Spleen (tissue), 11 donors: ENCODE data around the gene TMED6. TPM values are rescaled to one million over a fixed set of nuclear protein-coding genes. Genes with fewer than 3 reads are reported as not detected.

Source experiments
- DNase-seq: peaks from one replicate; pipeline ENCODE4 v3.0.0-alpha.2; 2020
- H3K27ac ChIP-seq, 8 donors: fragments of 200-600 bp; sonication (generic) in 7 of 8; 1 replicate in 4 of 8; 2 replicates in 4 of 8; pipeline versions ENCODE4 v1.5.0 to v1.8.0; 2016 to 2021; ENCODE audit warnings: inconsistent platforms in 4 of 8, mild to moderate bottlenecking in 4 of 8, moderate library complexity in 1 of 8
- H3K27me3 ChIP-seq, 7 donors: fragments of 200-600 bp; sonication (generic) in 6 of 7; replicated peaks in 1 of 7; 1 replicate in 4 of 7; 2 replicates in 3 of 7; pipeline versions ENCODE4 v1.5.0 to v1.8.0; 2016 to 2021; ENCODE audit warnings: inconsistent platforms in 3 of 7, mild to moderate bottlenecking in 1 of 7
- H3K36me3 ChIP-seq, 6 donors: fragments of 200-600 bp; sonication (generic) in 5 of 6; 1 replicate in 4 of 6; 2 replicates in 2 of 6; pipeline versions ENCODE4 v1.5.0 to v1.8.0; 2016 to 2021; ENCODE audit warnings: inconsistent platforms in 2 of 6
- H3K4me1 ChIP-seq, 6 donors: fragments of 200-600 bp; sonication (generic) in 5 of 6; 1 replicate in 3 of 6; 2 replicates in 3 of 6; pipeline versions ENCODE4 v1.5.0 to v1.8.0; 2016 to 2021; ENCODE audit warnings: inconsistent platforms in 3 of 6
- H3K4me3 ChIP-seq, 8 donors: fragments of 200-600 bp; sonication (generic) in 7 of 8; 1 replicate in 4 of 8; 2 replicates in 4 of 8; pipeline versions ENCODE4 v1.5.0 to v1.8.0; 2016 to 2021; ENCODE audit warnings: inconsistent platforms in 4 of 8, mild to moderate bottlenecking in 4 of 8, moderate library complexity in 2 of 8
- H3K9me3 ChIP-seq, 8 donors: fragments of 200-600 bp; sonication (generic) in 7 of 8; 1 replicate in 4 of 8; 2 replicates in 4 of 8; pipeline versions ENCODE4 v1.5.0 to v1.8.0; 2016 to 2021; ENCODE audit warnings: inconsistent platforms in 4 of 8
- CTCF ChIP-seq, 11 experiments: fragments of 200-600 bp in 7 of 11; fragments of 450-650 bp in 4 of 11; sonication (generic) in 4 of 11; IDR thresholded peaks in 8 of 11; conservative IDR thresholded peaks in 3 of 11; 1 replicate in 7 of 11; 2 replicates in 4 of 11; pipeline versions ENCODE4 v1.4.0 to v1.8.0; 2016 to 2021; ENCODE audit warnings: antibody characterized with exemption in 11 of 11, inconsistent platforms in 4 of 11, mild to moderate bottlenecking in 1 of 11
- POLR2A ChIP-seq, 3 donors: fragments of 450-650 bp; IDR thresholded peaks; one replicate each; pipeline ENCODE4 v1.5.1; 2017; ENCODE audit warnings: antibody characterized with exemption in 3 of 3, mild to moderate bottlenecking in 1 of 3
- POLR2AphosphoS5 ChIP-seq, 3 donors: sonication (generic); formaldehyde crosslinking; IDR thresholded peaks; one replicate each; pipeline ENCODE4 v1.5.1; 2017; ENCODE audit warnings: antibody characterized with exemption in 3 of 3
- WGBS, 5 donors: extraction: QIAGEN DNeasy Blood & Tissue Kit in 3 of 5; methylation state at CpG; one replicate each; pipeline versions ENCODE4 v1.1.5 to v1.1.7; 2013 to 2018; 5-methylcytosine and 5-hydroxymethylcytosine counted together
- intact Hi-C: fragments of 100-400 bp; cut with DNase I; formaldehyde crosslinking; loops from one replicate; pipeline ENCODE4 v1.15.0; 2023; ENCODE audit warnings: low total_unique reads
- polyA plus RNA-seq, 3 donors: library from polyadenylated mRNA; stranded (reverse); fragments of 200-250 nt; gene quantifications; one replicate each; pipeline ENCODE4 v1.2.1, GENCODE V29; 2013
- total RNA-seq, 7 donors: library from RNA; depleted of rRNA in 3 of 7; stranded (reverse); fragments of >200 nt in 3 of 7; fragmentation: NEBNext Ultra II Directional in 4 of 7; extraction: Animal tissue kit (Norgen Biotek cat#: 25700) in 4 of 7; gene quantifications; one replicate each; pipeline versions ENCODE4 v1.1.0 to v1.2.1, GENCODE V29; 2016 to 2021
- donor health status: healthy with polysubstance abuse.
- donor health status: DM: no; HTN: no; CAD: no; lungs with moderate emphysema.
- donor health status: DM: no; HTN: no; CAD: no.
- donor health status: Bipolar disorder and iron deficiency.
- donor health status: healthy.
- donor health status: DM: no; HTN: no; CAD: no.
- donor health status: DM: yes; HTN: yes; CAD: no.

The TMED6 gene
- total and polyA plus RNA-seq, 10 donors = 0.59 to 5.2 (median 1.3) TPM; not detected in 2

- 0% methylated on average over 47 to 77 of the region's 77 CpGs for WGBS, 5 donors
- intact Hi-C loops = no loop called here
- Histone ChIP-seq H3K36me3 (peaks cover 0 to 62% (median 56%) of the 10 kb centered on the region in 6 donors), H3K4me3 (peak within 1 kb of the TSS; percentile 74 to 97 (median 90)), H3K4me1 (peaks cover 21 to 68% (median 38%) of the 10 kb centered on the region in 6 donors), H3K27me3 (no peaks in the 10 kb centered on the region), H3K27ac (peak within 1 kb of the TSS; percentile 83 to 97 (median 92)), H3K9me3 (no peaks in the 10 kb centered on the region)
- TF ChIP-seq POLR2AphosphoS5 (IDR thresholded peaks at IDR 0.05) = peak; percentile 91 to 96 (median 94)
- peak; percentile 84 to 98 (median 94) for TF ChIP-seq CTCF (IDR thresholded peaks at IDR 0.05 in 8 of 11, conservative IDR thresholded peaks at IDR 0.05 in 3 of 11)
- peak in 1 of 3 donors; percentile 14 for TF ChIP-seq POLR2A (IDR thresholded peaks at IDR 0.05)
- DNase-seq = peak; percentile 97
Observed at GRCh38 chr16:69339289-69340094, 12.1 kb downstream of the TMED6 start, which contains the start of the genes COG8 and NIP7. TSS of gene COG8 (minus strand) at chr16:69339564. CDS start at chr16:69339552, 12 bp downstream. TSS of gene NIP7 (plus strand) at chr16:69339772. CDS start at chr16:69339830, 58 bp downstream.

GRCh38 chr16:69338557-69339288 is 12.9 kb downstream of the TMED6 start:
- 19 to 27% (median 21%) methylated on average over 33 to 46 of the region's 46 CpGs for WGBS, 5 donors
- peak overlapping the region; percentile 83 to 97 (median 92) for H3K27ac ChIP-seq
- H3K4me3 ChIP-seq = peak overlapping the region; percentile 74 to 97 (median 90)
- no peaks in the 10 kb centered on the region for H3K27me3 ChIP-seq
- TF ChIP-seq CTCF (IDR thresholded peaks at IDR 0.05 in 8 of 11, conservative IDR thresholded peaks at IDR 0.05 in 3 of 11) (no peak), POLR2AphosphoS5 (IDR thresholded peaks at IDR 0.05) (no peak), POLR2A (IDR thresholded peaks at IDR 0.05) (no peak)
- peak; percentile 64 for DNase-seq
- H3K36me3 ChIP-seq = peaks cover 0 to 62% (median 60%) of the 10 kb centered on the region in 6 donors
- intact Hi-C loops = no loop called here
- H3K4me1 ChIP-seq = peaks cover 21 to 76% (median 42%) of the 10 kb centered on the region in 6 donors
- H3K9me3 ChIP-seq = no peaks in the 10 kb centered on the region

GRCh38 chr16:69334696-69335095 is 16.9 kb downstream of the TMED6 start:
- TF ChIP-seq POLR2A (IDR thresholded peaks at IDR 0.05) (no peak), POLR2AphosphoS5 (IDR thresholded peaks at IDR 0.05) (no peak), CTCF (IDR thresholded peaks at IDR 0.05 in 8 of 11, conservative IDR thresholded peaks at IDR 0.05 in 3 of 11) (no peak)
- 92 to 97% (median 94%) methylated on average over 9 of the region's 9 CpGs for WGBS, 5 donors
- peak; percentile 48 for DNase-seq
- Histone ChIP-seq H3K27ac (no peak overlapping the region), H3K4me3 (no peak overlapping the region), H3K36me3 (peaks cover 0 to 54% (median 51%) of the 10 kb centered on the region in 6 donors), H3K27me3 (no peaks in the 10 kb centered on the region), H3K9me3 (no peaks in the 10 kb centered on the region), H3K4me1 (peaks cover 11 to 83% (median 39%) of the 10 kb centered on the region in 6 donors)
- intact Hi-C loops = no loop called here
